ENCODE results near the gene PALLD. TPM values are rescaled to one million over a fixed set of nuclear protein-coding genes. Genes with fewer than 3 reads are reported as not detected.

The PALLD gene
- total RNA-seq, 4 donors from 2014 or later = 266 to 761 (median 441) TPM

- peak in 1 of 2 donors; percentile 78 for DNase-seq
- Histone ChIP-seq H3K27ac (peak overlapping the region; percentile 83 to 85), H3K4me3 (no peak overlapping the region), H3K36me3 (no peaks in the 10 kb centered on the region), H3K27me3 (no peaks in the 10 kb centered on the region), H3K9me3 (no peaks in the 10 kb centered on the region), H3K4me1 (peaks cover 0 to 8% of the 10 kb centered on the region in 2 donors)
- intact Hi-C loops (cut with DNase I; ENCODE audit: low total_unique reads) = no loop called here
- TF ChIP-seq CTCF (IDR thresholded peaks at IDR 0.05) = no peak
- no peak for TF ChIP-seq POLR2A (IDR thresholded peaks at IDR 0.05)
Observed at GRCh38 chr4:168691631-168692369, 194.9 kb downstream of the PALLD start.

DNA sequence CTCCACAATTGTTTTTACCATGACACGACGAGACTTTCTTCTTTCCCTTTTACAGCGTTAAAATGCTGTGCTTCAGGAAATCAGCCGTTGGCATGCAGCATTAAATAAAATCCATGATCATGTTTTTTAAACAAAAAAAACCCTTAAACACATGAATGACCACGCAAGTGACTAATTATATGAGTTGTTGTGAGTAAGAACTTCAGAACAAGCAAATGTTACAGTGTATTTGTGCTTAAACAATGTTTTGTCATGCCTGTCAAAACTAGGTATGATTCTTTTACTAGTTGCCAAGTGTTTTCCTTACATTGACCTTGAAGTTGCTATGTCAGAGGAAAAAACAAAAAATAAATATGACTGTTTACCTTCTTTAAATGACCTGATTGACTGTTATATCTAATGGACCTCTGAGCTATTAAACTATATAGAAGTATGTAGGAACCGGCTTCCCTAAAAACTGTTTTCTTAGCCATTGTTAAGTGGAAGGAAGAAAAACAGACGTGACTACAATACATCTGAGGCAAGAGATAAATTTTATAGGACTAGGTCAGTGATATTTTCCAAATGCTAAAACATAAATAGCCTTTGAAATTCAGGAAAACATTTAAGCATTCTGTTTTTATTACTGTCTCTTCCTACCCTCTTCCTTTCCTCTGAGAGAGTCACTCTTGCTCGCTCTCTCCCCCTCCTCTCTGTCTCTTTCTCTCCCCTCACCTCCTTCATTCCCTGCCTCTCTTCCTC is 197.1 kb downstream of the PALLD start:
- H3K27me3 ChIP-seq = no peaks in the 10 kb centered on the region
- H3K4me1 ChIP-seq = peaks cover 0 to 8% of the 10 kb centered on the region in 2 donors
- H3K4me3 ChIP-seq = peak overlapping the region in 1 of 2 donors; percentile 11
- no peak for DNase-seq
- H3K36me3 ChIP-seq = no peaks in the 10 kb centered on the region
- no peaks in the 10 kb centered on the region for H3K9me3 ChIP-seq
- intact Hi-C loops (cut with DNase I; ENCODE audit: low total_unique reads) = no loop called here
- no peak for TF ChIP-seq POLR2A (IDR thresholded peaks at IDR 0.05)
- TF ChIP-seq CTCF (IDR thresholded peaks at IDR 0.05) = no peak
- peak overlapping the region; percentile 83 to 85 for H3K27ac ChIP-seq

GRCh38 chr4:168694667-168695066 is 197.8 kb downstream of the PALLD start:
- TF ChIP-seq CTCF (IDR thresholded peaks at IDR 0.05) (no peak), POLR2A (IDR thresholded peaks at IDR 0.05) (no peak)
- intact Hi-C loops (cut with DNase I; ENCODE audit: low total_unique reads) = no loop called here
- Histone ChIP-seq H3K27me3 (no peaks in the 10 kb centered on the region), H3K27ac (peak overlapping the region; percentile 83 to 85), H3K4me3 (no peak overlapping the region), H3K9me3 (no peaks in the 10 kb centered on the region), H3K36me3 (no peaks in the 10 kb centered on the region), H3K4me1 (peaks cover 0 to 8% of the 10 kb centered on the region in 2 donors)
- DNase-seq = no peak

DNA sequence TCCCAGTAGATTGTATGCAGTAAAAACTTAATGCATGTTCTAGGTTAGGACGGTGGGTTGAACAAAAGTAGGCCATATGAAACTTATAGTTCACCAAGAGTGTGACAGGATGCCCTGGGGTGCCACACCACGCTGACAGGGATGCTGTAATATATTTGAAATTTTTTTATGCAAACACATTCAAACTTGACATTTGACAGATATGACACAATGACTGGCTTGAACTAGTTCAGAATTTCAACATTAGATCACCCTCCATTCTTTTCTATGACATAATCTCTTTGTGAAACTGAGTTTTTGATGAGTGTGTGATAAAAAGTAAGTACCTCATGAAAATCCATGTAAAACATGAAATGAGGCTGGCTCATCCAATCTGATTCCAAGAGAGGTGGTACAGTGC is 198.4 kb downstream of the PALLD start:
- Histone ChIP-seq H3K27me3 (no peaks in the 10 kb centered on the region), H3K9me3 (no peaks in the 10 kb centered on the region), H3K4me3 (no peak overlapping the region), H3K27ac (peak overlapping the region; percentile 83 to 85), H3K4me1 (peaks cover 0 to 8% of the 10 kb centered on the region in 2 donors), H3K36me3 (no peaks in the 10 kb centered on the region)
- TF ChIP-seq POLR2A (IDR thresholded peaks at IDR 0.05) (no peak), CTCF (IDR thresholded peaks at IDR 0.05) (no peak)
- intact Hi-C loops (cut with DNase I; ENCODE audit: low total_unique reads) = no loop called here
- no peak for DNase-seq

- peak overlapping the region; percentile 83 to 85 for H3K27ac ChIP-seq
- intact Hi-C loops (cut with DNase I; ENCODE audit: low total_unique reads) = no loop called here
- TF ChIP-seq CTCF (IDR thresholded peaks at IDR 0.05) (no peak), POLR2A (IDR thresholded peaks at IDR 0.05) (no peak)
- peaks cover 0 to 8% of the 10 kb centered on the region in 2 donors for H3K4me1 ChIP-seq
- H3K27me3 ChIP-seq = no peaks in the 10 kb centered on the region
- no peaks in the 10 kb centered on the region for H3K36me3 ChIP-seq
- DNase-seq = no peak
- no peaks in the 10 kb centered on the region for H3K9me3 ChIP-seq
- no peak overlapping the region for H3K4me3 ChIP-seq
Observed at GRCh38 chr4:168696280-168696679, 199.4 kb downstream of the PALLD start.
